HUES48 (cell line): ENCODE results near the gene DAB2IP.

Source experiments
- H3K27ac ChIP-seq: one replicate; pipeline ENCODE4 v1.7.0; 2013; ENCODE audit warnings: low read depth, low read length, inconsistent platforms
- H3K27me3 ChIP-seq: 2 replicates; pipeline ENCODE4 v1.6.1; 2013; ENCODE audit warnings: mild to moderate bottlenecking, low read length; ENCODE audit not compliant: control insufficient read depth, insufficient read depth
- H3K36me3 ChIP-seq: 2 replicates; pipeline ENCODE4 v1.6.1; 2013; ENCODE audit warnings: low read length; ENCODE audit not compliant: control insufficient read depth, insufficient read depth
- H3K4me1 ChIP-seq: 2 replicates; pipeline ENCODE4 v1.6.1; 2013; ENCODE audit warnings: mild to moderate bottlenecking, low read length; ENCODE audit not compliant: control insufficient read depth, insufficient read depth
- H3K4me3 ChIP-seq: 2 replicates; pipeline ENCODE4 v1.5.1; 2013; ENCODE audit warnings: mild to moderate bottlenecking, low read depth, low read length
- H3K9ac ChIP-seq: 2 replicates; pipeline ENCODE4 v1.6.1; 2013; ENCODE audit warnings: mild to moderate bottlenecking, low read depth, low read length, moderate library complexity
- H3K9me3 ChIP-seq: 2 replicates; pipeline ENCODE4 v1.6.1; 2013; ENCODE audit warnings: low read length; ENCODE audit not compliant: control insufficient read depth, insufficient read depth

Gene DAB2IP

DNA sequence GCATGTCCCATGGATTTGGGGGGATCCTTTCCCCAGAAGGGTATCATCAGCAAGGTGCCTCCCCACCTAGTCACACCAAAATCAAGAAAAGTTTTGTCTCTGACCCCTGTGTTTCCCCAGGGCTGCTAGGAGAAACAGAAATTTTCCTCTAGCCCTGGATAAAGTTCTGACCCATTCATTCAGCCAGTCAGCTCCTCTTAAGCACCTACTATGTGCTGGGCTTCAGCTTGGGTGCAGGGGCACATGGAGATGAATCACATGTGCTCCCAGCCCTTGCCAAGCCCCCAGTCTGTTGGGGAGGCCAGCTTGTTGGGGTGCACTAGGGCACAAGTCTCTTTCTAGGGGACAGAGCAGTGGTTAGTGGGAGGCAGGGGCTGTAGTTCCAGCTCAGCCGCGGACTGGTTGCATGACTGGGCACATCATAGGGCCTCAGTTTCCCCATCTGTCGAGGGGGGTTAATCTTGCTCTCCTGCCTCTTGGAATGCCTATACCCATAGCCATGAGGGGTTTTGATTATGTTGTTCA, 3.9 kb downstream of the DAB2IP start:
- Histone ChIP-seq H3K4me1 (peaks cover 13% of the 10 kb centered on the region), H3K36me3 (no peaks in the 10 kb centered on the region), H3K9me3 (no peaks in the 10 kb centered on the region), H3K27ac (no peak overlapping the region), H3K4me3 (no peak overlapping the region), H3K27me3 (peaks cover 7% of the 10 kb centered on the region), H3K9ac (no peak overlapping the region)

DNA sequence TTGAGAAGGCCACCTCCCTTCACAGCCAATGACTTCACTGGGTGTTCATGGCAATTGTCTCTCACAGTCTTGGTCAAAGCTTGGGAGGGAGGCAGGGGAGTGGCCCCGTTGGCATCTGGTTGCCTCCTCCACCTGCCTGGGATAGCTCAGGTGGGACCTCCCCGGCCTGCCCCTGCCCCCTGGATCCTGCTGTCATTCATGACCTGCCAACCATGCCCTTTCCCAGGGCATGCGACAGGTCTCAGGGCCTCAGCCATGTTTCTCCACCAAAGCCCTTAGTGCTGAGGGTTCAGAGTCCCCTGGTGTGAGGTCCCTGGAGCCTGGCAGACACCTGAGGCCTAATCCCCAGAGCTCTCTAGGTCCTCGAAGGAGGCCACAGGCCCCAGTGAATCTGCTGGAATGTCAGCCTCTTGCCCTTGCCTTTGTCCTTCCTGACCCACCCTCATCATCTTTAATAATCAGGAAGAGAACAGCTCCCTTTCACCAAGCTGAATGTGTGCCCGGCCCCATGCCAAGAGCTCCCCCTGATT, 5.6 kb downstream of the DAB2IP start:
- Histone ChIP-seq H3K9me3 (no peaks in the 10 kb centered on the region), H3K4me3 (no peak overlapping the region), H3K4me1 (peaks cover 8% of the 10 kb centered on the region), H3K9ac (no peak overlapping the region), H3K27ac (no peak overlapping the region), H3K27me3 (no peaks in the 10 kb centered on the region), H3K36me3 (no peaks in the 10 kb centered on the region)

DNA sequence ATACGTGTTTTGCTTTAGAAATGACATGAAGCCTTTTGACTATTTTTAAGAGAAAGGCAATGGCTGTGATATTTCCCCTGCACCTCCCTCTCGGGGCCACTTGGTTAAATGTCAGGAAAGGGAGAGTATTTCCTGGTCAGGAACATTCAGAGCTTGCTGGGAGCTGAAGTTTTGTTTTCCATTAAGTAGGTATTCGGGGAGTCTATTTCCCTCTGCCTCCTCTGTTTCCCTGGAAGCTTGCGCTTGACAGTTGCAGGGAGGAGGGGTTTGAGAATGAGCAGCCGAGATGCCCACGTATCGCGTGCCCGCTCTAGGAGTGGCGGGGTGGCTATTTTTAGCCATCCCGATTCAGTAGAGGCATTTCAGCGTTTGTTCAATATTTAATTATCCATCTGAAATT, 6.7 kb downstream of the DAB2IP start:
- H3K9ac ChIP-seq = no peak overlapping the region

DNA sequence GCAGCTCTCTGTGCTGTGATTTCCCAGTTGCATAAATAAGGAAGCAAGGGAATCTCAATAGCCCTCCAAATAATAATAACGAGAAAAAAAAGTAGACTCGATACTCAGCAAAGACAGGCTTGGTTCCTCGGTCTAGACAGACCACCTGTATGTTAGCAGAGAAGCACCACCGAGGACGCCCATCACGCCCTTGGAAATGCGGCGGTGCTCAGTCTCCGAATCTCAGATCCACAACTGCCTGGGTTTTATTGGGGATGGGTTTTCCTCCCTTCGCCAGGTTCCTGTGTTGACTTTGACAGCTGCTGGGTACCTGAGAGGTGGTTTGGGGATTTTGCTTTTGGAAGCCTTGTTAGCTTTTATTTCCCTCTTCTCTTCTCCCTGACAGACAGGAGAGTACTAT, 7.2 kb downstream of the DAB2IP start:
- Histone ChIP-seq H3K9me3 (no peaks in the 10 kb centered on the region), H3K36me3 (no peaks in the 10 kb centered on the region), H3K4me1 (peaks cover 7% of the 10 kb centered on the region), H3K9ac (no peak overlapping the region), H3K4me3 (no peak overlapping the region), H3K27me3 (no peaks in the 10 kb centered on the region), H3K27ac (no peak overlapping the region)

More for the DNA sequence above, 6.7 kb downstream of the DAB2IP start:
- Histone ChIP-seq H3K9me3 (no peaks in the 10 kb centered on the region), H3K4me3 (no peak overlapping the region), H3K36me3 (no peaks in the 10 kb centered on the region), H3K27ac (no peak overlapping the region), H3K4me1 (peaks cover 3% of the 10 kb centered on the region), H3K27me3 (no peaks in the 10 kb centered on the region)

DNA sequence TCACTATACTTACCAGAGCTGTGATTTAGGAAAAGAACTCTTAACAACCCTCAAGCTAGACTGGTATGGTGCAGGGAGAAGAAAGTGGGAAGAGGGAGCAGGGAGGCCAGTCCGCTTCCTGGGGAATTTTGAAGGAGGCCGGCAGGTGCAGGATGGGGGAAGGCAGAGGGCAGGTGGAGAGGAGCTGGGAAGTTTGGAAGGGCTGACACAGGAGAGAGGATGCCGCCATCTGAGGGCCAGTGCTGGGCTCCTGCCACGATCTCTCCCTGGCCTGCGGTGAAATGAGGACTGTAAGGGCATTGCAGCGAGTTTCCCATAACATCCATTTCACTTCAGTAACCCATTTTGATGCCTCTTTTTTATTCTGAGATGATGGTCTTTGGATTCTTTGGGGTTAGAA, 8.9 kb downstream of the DAB2IP start:
- Histone ChIP-seq H3K36me3 (no peaks in the 10 kb centered on the region), H3K4me3 (no peak overlapping the region), H3K4me1 (peaks cover 16% of the 10 kb centered on the region), H3K27ac (no peak overlapping the region), H3K9me3 (no peaks in the 10 kb centered on the region), H3K9ac (no peak overlapping the region), H3K27me3 (no peaks in the 10 kb centered on the region)

DNA sequence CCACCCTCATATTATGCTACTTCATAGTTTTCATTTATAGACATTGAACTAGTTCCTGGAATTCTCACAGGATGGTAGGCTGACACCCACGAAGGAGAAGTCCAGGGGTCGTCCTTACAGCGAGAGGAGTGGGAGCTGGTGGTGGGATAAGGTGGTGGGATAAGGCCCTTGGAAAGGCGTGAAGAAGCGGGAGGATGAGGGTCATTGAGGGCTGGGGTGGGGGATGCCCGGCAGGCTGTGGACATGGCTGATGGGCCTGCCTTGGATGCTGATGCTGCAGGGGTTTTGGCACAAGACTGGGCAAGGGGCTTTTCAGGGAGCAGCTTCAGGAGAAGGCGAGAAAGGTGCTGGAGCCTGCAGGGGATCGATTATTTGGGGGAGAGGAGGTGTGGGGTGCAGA, 9.4 kb downstream of the DAB2IP start:
- H3K36me3 ChIP-seq = no peaks in the 10 kb centered on the region
- H3K9ac ChIP-seq = no peak overlapping the region
- no peak overlapping the region for H3K4me3 ChIP-seq
- no peaks in the 10 kb centered on the region for H3K9me3 ChIP-seq
- no peaks in the 10 kb centered on the region for H3K27me3 ChIP-seq
- H3K27ac ChIP-seq = no peak overlapping the region
- H3K4me1 ChIP-seq = peaks cover 16% of the 10 kb centered on the region

DNA sequence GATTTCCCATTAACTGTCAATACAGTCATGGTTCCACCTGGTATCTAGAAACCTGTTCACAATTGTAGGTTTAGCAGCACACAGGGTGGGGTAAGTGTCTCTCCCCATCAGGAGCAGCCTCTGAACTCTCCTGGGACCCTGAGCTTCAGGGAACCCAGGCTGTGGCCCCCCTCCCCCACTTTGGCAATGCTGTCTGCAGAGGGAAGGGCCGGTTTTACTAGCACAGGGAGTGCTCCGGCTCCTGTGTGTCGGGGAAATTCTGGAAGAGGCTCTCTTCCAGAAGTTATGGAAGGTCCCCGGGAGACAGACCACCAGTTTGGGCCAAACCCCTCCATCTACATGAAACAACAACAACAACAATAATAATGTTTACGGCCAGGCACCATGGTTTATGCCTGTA, 9.9 kb downstream of the DAB2IP start:
- Histone ChIP-seq H3K36me3 (no peaks in the 10 kb centered on the region), H3K4me1 (peaks cover 16% of the 10 kb centered on the region), H3K9ac (no peak overlapping the region), H3K4me3 (no peak overlapping the region), H3K9me3 (no peaks in the 10 kb centered on the region), H3K27me3 (no peaks in the 10 kb centered on the region), H3K27ac (no peak overlapping the region)

DNA sequence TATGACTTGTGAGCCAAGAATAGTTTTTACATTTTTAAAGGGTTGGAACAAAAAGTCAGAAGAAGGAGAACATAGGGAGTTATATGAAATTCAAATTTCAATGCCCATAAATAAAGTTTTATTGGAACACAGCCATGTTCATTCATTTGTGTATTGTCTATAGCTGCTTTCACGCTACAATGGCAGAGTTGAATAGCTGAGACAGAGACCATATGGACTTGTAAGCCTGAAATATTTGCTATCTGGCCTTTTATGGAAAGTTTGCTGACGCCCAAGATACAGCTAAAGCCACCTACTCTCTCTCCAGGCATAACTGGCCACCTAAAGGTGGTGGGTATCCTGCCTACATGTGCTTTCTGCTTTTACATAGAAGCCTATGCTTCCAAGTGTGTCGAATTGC, 10.9 kb downstream of the DAB2IP start:
- Histone ChIP-seq H3K9me3 (no peaks in the 10 kb centered on the region), H3K9ac (no peak overlapping the region), H3K27ac (no peak overlapping the region), H3K4me3 (no peak overlapping the region), H3K27me3 (no peaks in the 10 kb centered on the region), H3K36me3 (no peaks in the 10 kb centered on the region), H3K4me1 (peaks cover 16% of the 10 kb centered on the region)

DNA sequence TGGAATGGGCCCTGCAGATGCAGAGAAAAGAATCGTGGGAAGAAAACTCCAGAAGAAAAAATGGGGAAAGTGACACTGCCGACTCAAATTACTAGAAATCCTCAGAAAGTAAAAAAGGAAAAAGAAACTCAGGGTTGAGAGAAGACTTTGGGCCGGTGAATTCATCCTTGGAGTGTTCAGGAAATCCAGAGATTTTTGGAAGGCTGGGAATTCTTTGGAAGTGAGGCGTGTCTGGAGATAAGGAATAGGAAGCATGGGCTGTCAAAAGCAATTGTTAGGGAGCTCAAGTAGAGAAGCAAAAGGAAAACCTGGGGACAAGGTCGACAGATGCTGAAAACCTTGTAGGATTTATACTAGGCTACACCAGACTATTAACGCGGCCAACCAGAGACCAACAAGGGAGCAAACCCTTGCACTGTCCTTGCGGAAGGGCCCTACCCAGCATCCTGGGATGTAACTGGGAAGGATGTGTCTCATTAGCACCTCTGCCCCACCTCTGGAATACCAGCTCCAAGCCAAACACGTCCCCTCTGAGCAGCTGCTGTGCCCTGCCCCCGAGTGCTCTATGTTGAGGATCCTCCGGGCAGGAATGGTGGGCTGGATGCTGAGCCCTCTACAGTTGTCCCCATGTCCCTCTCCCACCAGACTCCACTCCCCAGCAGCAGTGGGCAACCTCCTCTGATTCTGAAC, 11.6 kb downstream of the DAB2IP start:
- no peaks in the 10 kb centered on the region for H3K36me3 ChIP-seq
- no peak overlapping the region for H3K27ac ChIP-seq
- H3K9me3 ChIP-seq = no peaks in the 10 kb centered on the region
- no peaks in the 10 kb centered on the region for H3K27me3 ChIP-seq
- no peak overlapping the region for H3K4me3 ChIP-seq
- no peak overlapping the region for H3K9ac ChIP-seq
- peaks cover 16% of the 10 kb centered on the region for H3K4me1 ChIP-seq

DNA sequence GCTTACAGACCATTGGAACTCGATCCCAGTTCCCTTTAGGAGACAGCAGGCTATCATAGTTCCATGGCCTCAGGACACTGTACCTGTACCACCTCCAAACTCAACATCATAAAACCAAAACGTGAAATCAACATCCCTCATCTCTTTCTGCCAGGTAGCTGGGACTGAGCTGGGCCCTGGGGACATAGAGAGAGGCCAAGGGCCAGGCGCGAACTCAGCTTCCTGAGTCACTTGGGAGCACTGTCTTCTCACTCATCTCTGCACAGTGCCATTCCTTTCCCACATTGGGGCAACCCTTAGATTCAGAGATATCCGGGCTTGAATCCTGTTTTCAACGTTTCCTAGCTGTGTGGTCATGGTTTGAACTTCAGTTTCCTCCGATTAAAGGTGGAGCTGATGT, 12.2 kb downstream of the DAB2IP start:
- Histone ChIP-seq H3K36me3 (no peaks in the 10 kb centered on the region), H3K4me3 (no peak overlapping the region), H3K4me1 (peaks cover 16% of the 10 kb centered on the region), H3K27ac (no peak overlapping the region), H3K9me3 (no peaks in the 10 kb centered on the region), H3K9ac (no peak overlapping the region), H3K27me3 (no peaks in the 10 kb centered on the region)

DNA sequence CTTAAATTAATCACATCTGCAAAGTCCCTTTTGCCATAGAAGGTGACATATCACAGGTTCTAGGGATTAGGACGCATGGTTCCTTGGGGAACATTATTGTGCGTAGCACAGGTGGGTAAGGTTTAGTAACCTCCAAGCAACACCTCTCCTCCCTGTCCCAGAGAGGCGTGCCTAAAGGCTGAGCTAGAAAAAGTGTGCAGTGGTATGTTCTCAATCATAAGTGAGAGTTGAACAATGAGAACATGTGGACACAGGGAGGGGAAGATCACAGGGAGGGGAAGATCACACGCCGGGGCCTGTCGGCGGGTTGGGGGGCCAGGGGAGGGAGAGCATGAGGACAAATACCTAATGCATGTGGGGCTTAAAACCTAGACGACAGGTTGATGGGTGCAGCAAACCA, 14.9 kb downstream of the DAB2IP start:
- peaks cover 16% of the 10 kb centered on the region for H3K4me1 ChIP-seq
- no peaks in the 10 kb centered on the region for H3K36me3 ChIP-seq
- no peaks in the 10 kb centered on the region for H3K9me3 ChIP-seq
- no peak overlapping the region for H3K9ac ChIP-seq
- H3K4me3 ChIP-seq = no peak overlapping the region
- no peak overlapping the region for H3K27ac ChIP-seq
- H3K27me3 ChIP-seq = no peaks in the 10 kb centered on the region
